H1 (cell line): ENCODE measurements around the gene TUBGCP5. TPM values are rescaled to one million over a fixed set of nuclear protein-coding genes. Genes with fewer than 3 reads are reported as not detected.

Source experiments
- CTCF ChIA-PET: fragments of 300-600 bp; sonication (Branson Sonifier 250); formaldehyde crosslinking; loops from one replicate; lab custom pipeline; 2021; ENCODE audit not compliant: partially characterized antibody; lab: Charles Lee
- POLR2A ChIA-PET: fragments of 300-600 bp; sonication (Branson Sonifier 250); formaldehyde crosslinking; loops from one replicate; lab custom pipeline; 2021; ENCODE audit warnings: inconsistent platforms; ENCODE audit not compliant: partially characterized antibody; lab: Charles Lee
- DNase-seq, 2 experiments: peaks; one replicate each; pipeline versions ENCODE4 v3.0.0 to v3.0.0-alpha.2; 2010 to 2022; ENCODE audit warnings: low spot score in 2 of 2, low read depth in 1 of 2, mixed read lengths in 1 of 2
- FAIRE-seq: peaks from 2 replicates; lab custom pipeline; 2011; peaks lifted over from hg19 to GRCh38; lab: Jason Lieb, UNC
- H2AFZ ChIP-seq: 2 replicates; pipeline ENCODE4 v1.8.1; 2012; ENCODE audit warnings: low read length, inconsistent platforms
- H2AK5ac ChIP-seq: 2 replicates; pipeline ENCODE4 v1.6.1; 2013; ENCODE audit warnings: low read depth, low read length
- H2BK120ac ChIP-seq: replicated peaks from 2 replicates; pipeline ENCODE3; 2013; ENCODE audit warnings: low read depth, low read length, inconsistent platforms
- H2BK12ac ChIP-seq: 2 replicates; pipeline ENCODE4 v1.6.1; 2013; ENCODE audit warnings: low read depth, low read length
- H2BK15ac ChIP-seq: 2 replicates; pipeline ENCODE4 v1.6.1; 2013; ENCODE audit warnings: low read length
- H2BK20ac ChIP-seq: 2 replicates; pipeline ENCODE4 v1.6.1; 2013; ENCODE audit warnings: low read length
- H2BK5ac ChIP-seq: 2 replicates; pipeline ENCODE4 v1.6.1; 2013; ENCODE audit warnings: low read depth, low read length
- H3K14ac ChIP-seq: 2 replicates; pipeline ENCODE4 v1.6.1; 2013; ENCODE audit warnings: inconsistent platforms; ENCODE audit not compliant: insufficient read length
- H3K18ac ChIP-seq: 2 replicates; pipeline ENCODE4 v1.6.1; 2013; ENCODE audit warnings: low read length; ENCODE audit errors: extremely low read depth
- H3K23ac ChIP-seq: 2 replicates; pipeline ENCODE4 v1.6.1; 2013; ENCODE audit warnings: inconsistent platforms; ENCODE audit not compliant: insufficient read length
- H3K23me2 ChIP-seq: 2 replicates; pipeline ENCODE4 v1.6.1; 2013; ENCODE audit warnings: low read depth, low read length
- H3K27ac ChIP-seq: 2 replicates; pipeline ENCODE4 v1.6.1; 2011; ENCODE audit warnings: low read depth, low read length, inconsistent platforms
- H3K27me3 ChIP-seq, 4 experiments: replicated peaks in 1 of 4; 1 replicate in 1 of 4; 2 replicates in 3 of 4; pipeline versions ENCODE4 v1.6.1 to v1.8.1; 2011 to 2013; ENCODE audit warnings: low read length in 3 of 4, mild to moderate bottlenecking in 3 of 4, inconsistent platforms in 2 of 4, mixed read lengths in 2 of 4, moderate library complexity in 1 of 4; ENCODE audit not compliant: control insufficient read depth in 3 of 4, insufficient read depth in 3 of 4; ENCODE audit errors: extremely low read depth in 1 of 4
- H3K36me3 ChIP-seq, 4 experiments: 2 replicates each; pipeline versions ENCODE4 v1.6.1 to v1.8.1; 2011 to 2013; ENCODE audit warnings: mild to moderate bottlenecking in 4 of 4, low read length in 3 of 4, moderate library complexity in 2 of 4, control low read depth in 1 of 4, inconsistent platforms in 1 of 4; ENCODE audit not compliant: insufficient read depth in 4 of 4, control insufficient read depth in 2 of 4
- H3K4ac ChIP-seq: replicated peaks from 2 replicates; pipeline ENCODE3; 2013; ENCODE audit warnings: low read length, low read depth, mixed read lengths, inconsistent platforms; ENCODE audit not compliant: insufficient read length
- H3K4me1 ChIP-seq, 4 experiments: replicated peaks in 1 of 4; 1 replicate in 1 of 4; 2 replicates in 3 of 4; pipeline versions ENCODE4 v1.6.1 to v1.8.1; 2011 to 2013; ENCODE audit warnings: low read length in 3 of 4, inconsistent platforms in 2 of 4, mixed read lengths in 1 of 4; ENCODE audit not compliant: insufficient read depth in 4 of 4, control insufficient read depth in 3 of 4
- H3K4me2 ChIP-seq, 2 experiments: 2 replicates each; pipeline versions ENCODE4 v1.6.1 to v1.8.1; 2011 to 2013; ENCODE audit warnings: low read depth in 2 of 2, low read length in 2 of 2, control low read depth in 1 of 2, inconsistent platforms in 1 of 2, mild to moderate bottlenecking in 1 of 2; ENCODE audit not compliant: insufficient read depth in 1 of 2
- H3K4me3 ChIP-seq, 4 experiments: fragments of 200-600, 300-600 bp in 1 of 4; sonication (generic), shearing (Covaris generic), sonication (Bioruptor Twin) in 1 of 4; 2 replicates each; pipeline versions ENCODE4 v1.5.1 to v1.8.1; 2011 to 2016; ENCODE audit warnings: low read length in 4 of 4, low read depth in 3 of 4, control low read depth in 2 of 4, inconsistent platforms in 2 of 4, mild to moderate bottlenecking in 2 of 4, mixed read lengths in 1 of 4, moderate library complexity in 1 of 4; ENCODE audit not compliant: insufficient read depth in 2 of 4; ENCODE audit errors: extremely low read depth in 1 of 4
- H3K56ac ChIP-seq: replicated peaks from 2 replicates; pipeline ENCODE3; 2013; ENCODE audit warnings: low read depth, mild to moderate bottlenecking, mixed read lengths, low read length, inconsistent platforms; ENCODE audit not compliant: insufficient read length
- H3K79me1 ChIP-seq: 2 replicates; pipeline ENCODE4 v1.6.1; 2013; ENCODE audit warnings: low read depth, low read length, control low read depth
- H3K79me2 ChIP-seq, 2 experiments: 2 replicates each; pipeline versions ENCODE4 v1.6.1 to v1.8.1; 2012 to 2013; ENCODE audit warnings: low read length in 2 of 2, mild to moderate bottlenecking in 2 of 2, inconsistent platforms in 1 of 2; ENCODE audit not compliant: insufficient read depth in 2 of 2, control insufficient read depth in 1 of 2
- H3K9ac ChIP-seq, 4 experiments: replicated peaks in 1 of 4; 1 replicate in 1 of 4; 2 replicates in 3 of 4; pipeline versions ENCODE4 v1.6.1 to v1.8.1; 2011 to 2013; ENCODE audit warnings: low read depth in 3 of 4, low read length in 3 of 4, control low read depth in 2 of 4, mild to moderate bottlenecking in 2 of 4, moderate library complexity in 2 of 4, inconsistent platforms in 1 of 4; ENCODE audit errors: extremely low read depth in 1 of 4
- H3K9me3 ChIP-seq, 2 experiments: 2 replicates each; pipeline versions ENCODE4 v1.6.1 to v1.8.1; 2012 to 2013; ENCODE audit warnings: mild to moderate bottlenecking in 2 of 2, moderate library complexity in 2 of 2, control low read depth in 1 of 2, inconsistent platforms in 1 of 2, low read depth in 1 of 2, low read length in 1 of 2, mixed read lengths in 1 of 2; ENCODE audit not compliant: insufficient read depth in 2 of 2
- H4K20me1 ChIP-seq, 2 experiments: replicated peaks in 1 of 2; 2 replicates each; pipeline versions ENCODE3 to v1.8.1; 2011 to 2013; ENCODE audit warnings: inconsistent platforms in 2 of 2, low read length in 2 of 2, mild to moderate bottlenecking in 1 of 2; ENCODE audit not compliant: insufficient read depth in 2 of 2, control insufficient read depth in 1 of 2
- H4K5ac ChIP-seq: 2 replicates; pipeline ENCODE4 v1.6.1; 2013; ENCODE audit warnings: low read length, low read depth, mixed read lengths, inconsistent platforms; ENCODE audit not compliant: insufficient read length
- H4K8ac ChIP-seq: 2 replicates; pipeline ENCODE4 v1.8.0; 2013; ENCODE audit warnings: mild to moderate bottlenecking, moderate library complexity, low read length, inconsistent platforms; ENCODE audit not compliant: insufficient read depth; ENCODE audit errors: extremely low read depth
- H4K91ac ChIP-seq: replicated peaks from 2 replicates; pipeline ENCODE3; 2013; ENCODE audit warnings: low read length, mixed read lengths, inconsistent platforms; ENCODE audit not compliant: insufficient read length
- E2F6 ChIP-seq: IDR thresholded peaks from 2 replicates; pipeline ENCODE4 v1.6.1; 2012; ENCODE audit warnings: inconsistent platforms
- polyA plus RNA-seq, 7 experiments: library from polyadenylated mRNA; depleted of rRNA in 3 of 7; stranded (reverse) in 5 of 7; unstranded in 2 of 7; fragments of >200 nt in 5 of 7; fragments of 200-250 nt in 2 of 7; gene quantifications; 1 replicate in 5 of 7; 2 replicates in 1 of 7; 4 replicates in 1 of 7; pipeline versions ENCODE4 v1.2.1 to v1.2.3, GENCODE V29; 2011 to 2013; ENCODE audit warnings: missing spikeins in 2 of 7, mixed read lengths in 2 of 7
- total RNA-seq: library from RNA; stranded (reverse); fragmentation: NEBNext Ultra II Directional; extraction: Animal tissue kit (Norgen Biotek cat#: 25700); gene quantifications from 2 replicates; pipeline ENCODE4 v1.2.1, GENCODE V29; 2021

TUBGCP5 gene
- total and polyA plus RNA-seq, 2 of the 8 experiments (the other 6 are each of a cell fraction or from before 2014, with no cell fraction given): 6.3 to 12.5 TPM

GRCh38 chr15:23057707-23058106 lies 18.3 kb upstream of the TUBGCP5 start:
- no peak overlapping the region for H3K9ac ChIP-seq
- H3K18ac ChIP-seq: no peak overlapping the region
- no peak overlapping the region for H3K23ac ChIP-seq
- H3K23me2 ChIP-seq: no peaks in the 10 kb centered on the region
- no peak overlapping the region for H3K56ac ChIP-seq
- no peak overlapping the region for H3K27ac ChIP-seq
- H3K79me2 ChIP-seq: no peaks in the 10 kb centered on the region
- peaks cover 10 to 20% of the 10 kb centered on the region in 2 experiments; a peak in 3 of 4 replicates for H3K9me3 ChIP-seq
- H3K4me3 ChIP-seq: no peak overlapping the region
- H3K4me1 ChIP-seq: no peaks in the 10 kb centered on the region
- FAIRE-seq (no peak), DNase-seq (no peak)
- no peak overlapping the region for H4K8ac ChIP-seq
- no peaks in the 10 kb centered on the region for H3K79me1 ChIP-seq
- H3K14ac ChIP-seq: no peak overlapping the region
- H3K36me3 ChIP-seq: no peaks in the 10 kb centered on the region
- no peak overlapping the region for H4K5ac ChIP-seq
- H3K4ac ChIP-seq: no peak overlapping the region
- ChIA-PET POLR2A (interaction anchor here (1.2 kb wide), 1 partner anchor 19 kb away, joined by 3 read pairs; no protein-coding TSS in a partner anchor), CTCF (interaction anchor here (1.3 to 1.4 kb wide), 2 partner anchors 12 to 45 kb away, joined by 3 to 5 read pairs; no protein-coding TSS in a partner anchor)
- no peak overlapping the region for H2BK20ac ChIP-seq
- H4K20me1 ChIP-seq: no peaks in the 10 kb centered on the region
- no peak overlapping the region for H2AFZ ChIP-seq
- no peak overlapping the region for H2BK120ac ChIP-seq
- H3K27me3 ChIP-seq: no peaks in the 10 kb centered on the region
- no peak overlapping the region for H2BK15ac ChIP-seq
- no peak overlapping the region for H2AK5ac ChIP-seq
- H2BK5ac ChIP-seq: no peak overlapping the region
- no peak for TF ChIP-seq E2F6
- no peak overlapping the region for H3K4me2 ChIP-seq
- H2BK12ac ChIP-seq: no peak overlapping the region
- no peak overlapping the region for H4K91ac ChIP-seq
